Esophagus squamous epithelium (tissue), 4 donors: ENCODE results near the gene NUP205.

ENCODE experiments used
- CTCF ChIP-seq, 6 experiments: fragments of 450-650 bp in 4 of 6; fragments of 200-600 bp in 2 of 6; sonication (generic) in 2 of 6; IDR thresholded peaks; one replicate each; pipeline ENCODE4 v1.5.1; 2016 to 2019; ENCODE audit warnings: antibody characterized with exemption in 6 of 6, mild to moderate bottlenecking in 4 of 6, moderate library complexity in 4 of 6
- POLR2A ChIP-seq, 4 donors: fragments of 450-650 bp; IDR thresholded peaks; one replicate each; pipeline ENCODE4 v1.6.1; 2017; ENCODE audit warnings: antibody characterized with exemption in 4 of 4, mild to moderate bottlenecking in 4 of 4, moderate library complexity in 3 of 4

GRCh38 chr7:135692055-135692454 lies 134.3 kb downstream of the NUP205 start:
- TF ChIP-seq CTCF (IDR thresholded peaks at IDR 0.05) = no peak
- no peak for TF ChIP-seq POLR2A (IDR thresholded peaks at IDR 0.05)
